Smooth muscle cell (in vitro differentiated cells): ENCODE measurements around the gene AGBL3. TPM values are rescaled to one million over a fixed set of nuclear protein-coding genes. Genes with fewer than 3 reads are reported as not detected.

Source experiments
- DNase-seq: peaks from one replicate; lab custom pipeline; 2025; ENCODE audit not compliant: unreplicated experiment; lab: John Stamatoyannopoulos, UW
- H2AFZ ChIP-seq: fragments of 200-600 bp; sonication (generic); 2 replicates; pipeline ENCODE4 v1.6.0; 2016; ENCODE audit warnings: antibody characterized with exemption, low read depth, mild to moderate bottlenecking
- H3F3A ChIP-seq: fragments of 200-600 bp; sonication (generic); 2 replicates; pipeline ENCODE4 v1.6.0; 2017; ENCODE audit warnings: antibody characterized with exemption, low read depth
- H3K27ac ChIP-seq: fragments of 200-600 bp; sonication (generic); 2 replicates; pipeline ENCODE4 v1.5.1; 2016; ENCODE audit warnings: low read depth, mild to moderate bottlenecking
- H3K27me3 ChIP-seq: fragments of 200-600 bp; sonication (generic); 2 replicates; pipeline ENCODE4 v1.6.1; 2016; ENCODE audit warnings: low read depth, mild to moderate bottlenecking
- H3K36me3 ChIP-seq: fragments of 200-600 bp; sonication (generic); 2 replicates; pipeline ENCODE4 v1.5.1; 2016; ENCODE audit warnings: low read depth
- H3K4me1 ChIP-seq: fragments of 200-600 bp; sonication (generic); 2 replicates; pipeline ENCODE4 v1.5.1; 2016; ENCODE audit warnings: low read depth
- H3K4me2 ChIP-seq: fragments of 200-600 bp; sonication (generic); 2 replicates; pipeline ENCODE4 v1.6.0; 2016; ENCODE audit warnings: mild to moderate bottlenecking
- H3K4me3 ChIP-seq: fragments of 200-600 bp; sonication (generic); 2 replicates; pipeline ENCODE4 v1.5.1; 2016; ENCODE audit warnings: mild to moderate bottlenecking
- H3K79me2 ChIP-seq: fragments of 200-600 bp; sonication (generic); 2 replicates; pipeline ENCODE4 v1.6.0; 2016; ENCODE audit warnings: low read depth, mild to moderate bottlenecking
- H3K9ac ChIP-seq: fragments of 200-600 bp; sonication (generic); 2 replicates; pipeline ENCODE4 v1.6.0; 2016; ENCODE audit warnings: low read depth
- H3K9me3 ChIP-seq: fragments of 200-600 bp; sonication (generic); replicated peaks from 2 replicates; pipeline ENCODE4 v1.5.1; 2016; ENCODE audit warnings: low read depth
- H4K20me1 ChIP-seq: fragments of 200-600 bp; sonication (generic); 2 replicates; pipeline ENCODE4 v1.6.0; 2016; ENCODE audit warnings: low read depth
- WGBS: methylation state at CpG from one replicate; pipeline ENCODE4 v1.1.7; 2016; ENCODE audit warnings: low lambda C conversion rate; 5-methylcytosine and 5-hydroxymethylcytosine counted together
- polyA plus RNA-seq: library from polyadenylated mRNA; unstranded; fragments of >200 nt; fragmentation: Nextera tagmentation; extraction: Ambion mirVana; gene quantifications from 2 replicates; pipeline ENCODE4 v1.2.1, GENCODE V29; 2016
- total RNA-seq: library from RNA; depleted of rRNA; stranded (reverse); fragments of >200 nt; gene quantifications from 2 replicates; pipeline ENCODE4 v1.2.3, GENCODE V29; 2014
- TF ChIP-seq, protein P1 (sequence below): fragments of 200-600 bp; sonication (generic); IDR thresholded peaks from 2 replicates; pipeline ENCODE4 v1.5.1; 2017; ENCODE audit warnings: borderline replicate concordance, mild to moderate bottlenecking, antibody characterized with exemption; ENCODE audit not compliant: insufficient read depth, poor library complexity, severe bottlenecking

Gene AGBL3
- total and polyA plus RNA-seq, 2 experiments from 2014 or later = 0.23 to 2.5 TPM

DNA sequence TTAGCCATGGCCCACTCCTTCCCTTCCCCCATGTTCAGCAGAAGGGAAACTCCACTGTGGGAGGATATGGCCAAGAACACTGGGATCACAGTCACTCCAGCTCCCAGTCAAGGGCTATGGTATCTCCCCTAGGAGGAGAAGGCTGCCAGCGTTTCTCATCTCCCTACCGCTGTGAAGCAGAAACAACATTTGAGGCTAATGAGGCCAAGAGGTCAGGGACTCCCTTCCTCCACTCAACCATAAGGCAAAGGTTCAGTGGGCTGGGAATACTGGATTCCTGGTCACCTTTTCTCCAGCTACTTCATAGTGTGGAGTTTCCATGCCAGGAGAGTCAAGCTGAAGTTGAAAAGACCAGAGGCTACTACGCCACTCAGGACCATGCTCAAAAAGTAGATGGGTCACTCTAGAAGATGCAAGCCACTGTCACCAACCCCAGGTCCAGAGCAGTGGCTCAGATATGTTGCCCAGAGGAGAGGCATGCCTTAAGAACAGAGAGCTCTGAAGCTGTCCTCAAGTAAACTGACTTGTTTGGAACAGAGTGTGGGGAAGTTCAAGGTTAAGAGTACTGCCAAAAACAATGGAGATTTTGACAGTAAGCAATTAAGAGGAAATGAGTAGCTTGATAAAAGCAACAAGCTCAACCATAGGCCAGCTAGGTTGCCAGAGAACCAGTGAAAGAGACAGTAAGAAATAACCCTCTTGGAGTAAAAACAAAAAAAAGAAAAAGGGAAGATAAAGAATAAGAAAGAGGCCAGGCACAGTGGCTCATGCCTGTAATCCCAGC lies 157.8 kb downstream of the AGBL3 start:
- Histone ChIP-seq H3K4me2 (no peak overlapping the region), H4K20me1 (no peaks in the 10 kb centered on the region), H3K4me1 (no peaks in the 10 kb centered on the region), H3K79me2 (no peaks in the 10 kb centered on the region), H3K9me3 (no peaks in the 10 kb centered on the region), H3K9ac (no peak overlapping the region), H3K27ac (no peak overlapping the region), H3K36me3 (no peaks in the 10 kb centered on the region), H3K4me3 (no peak overlapping the region), H3F3A (no peaks in the 10 kb centered on the region), H2AFZ (no peak overlapping the region), H3K27me3 (no peaks in the 10 kb centered on the region)
- WGBS = 93% methylated on average over 3 of the region's 3 CpGs
- TF ChIP-seq, protein P1, sequence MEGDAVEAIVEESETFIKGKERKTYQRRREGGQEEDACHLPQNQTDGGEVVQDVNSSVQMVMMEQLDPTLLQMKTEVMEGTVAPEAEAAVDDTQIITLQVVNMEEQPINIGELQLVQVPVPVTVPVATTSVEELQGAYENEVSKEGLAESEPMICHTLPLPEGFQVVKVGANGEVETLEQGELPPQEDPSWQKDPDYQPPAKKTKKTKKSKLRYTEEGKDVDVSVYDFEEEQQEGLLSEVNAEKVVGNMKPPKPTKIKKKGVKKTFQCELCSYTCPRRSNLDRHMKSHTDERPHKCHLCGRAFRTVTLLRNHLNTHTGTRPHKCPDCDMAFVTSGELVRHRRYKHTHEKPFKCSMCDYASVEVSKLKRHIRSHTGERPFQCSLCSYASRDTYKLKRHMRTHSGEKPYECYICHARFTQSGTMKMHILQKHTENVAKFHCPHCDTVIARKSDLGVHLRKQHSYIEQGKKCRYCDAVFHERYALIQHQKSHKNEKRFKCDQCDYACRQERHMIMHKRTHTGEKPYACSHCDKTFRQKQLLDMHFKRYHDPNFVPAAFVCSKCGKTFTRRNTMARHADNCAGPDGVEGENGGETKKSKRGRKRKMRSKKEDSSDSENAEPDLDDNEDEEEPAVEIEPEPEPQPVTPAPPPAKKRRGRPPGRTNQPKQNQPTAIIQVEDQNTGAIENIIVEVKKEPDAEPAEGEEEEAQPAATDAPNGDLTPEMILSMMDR = no peak
- DNase-seq = no peak

DNA sequence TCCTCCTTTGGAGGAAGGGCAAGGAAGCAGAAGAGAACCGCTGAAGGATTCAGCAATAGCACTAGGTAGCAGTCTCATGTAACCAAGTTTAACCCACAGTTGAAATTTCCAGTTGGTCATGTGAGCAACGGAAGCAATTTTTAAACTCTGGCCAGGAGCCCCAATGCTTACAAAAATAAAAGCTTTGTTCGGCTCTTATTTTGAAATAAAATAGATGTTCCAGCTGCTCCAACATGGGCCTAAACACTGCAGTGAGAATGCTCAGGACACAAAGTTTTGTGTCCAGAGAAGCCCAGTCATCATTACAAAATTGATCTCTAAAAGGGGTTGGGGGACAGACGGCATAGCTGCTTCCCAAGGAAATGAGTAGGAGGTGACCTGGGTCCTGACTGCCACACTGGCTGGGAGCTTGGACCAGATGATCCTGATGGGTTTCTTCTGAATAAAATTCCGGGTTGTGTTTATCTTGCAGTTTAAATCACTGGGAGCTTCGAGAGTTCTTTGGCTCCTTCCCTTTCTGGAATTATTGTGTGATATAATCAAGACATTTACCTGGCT lies 161.1 kb downstream of the AGBL3 start:
- Histone ChIP-seq H3K4me1 (no peaks in the 10 kb centered on the region), H4K20me1 (no peaks in the 10 kb centered on the region), H3K4me3 (peak overlapping the region; percentile 29), H3K36me3 (no peaks in the 10 kb centered on the region), H3K27me3 (no peaks in the 10 kb centered on the region), H3K9ac (no peak overlapping the region), H2AFZ (no peak overlapping the region), H3K79me2 (no peaks in the 10 kb centered on the region), H3K4me2 (no peak overlapping the region), H3F3A (no peaks in the 10 kb centered on the region), H3K27ac (no peak overlapping the region), H3K9me3 (no peaks in the 10 kb centered on the region)
- WGBS = 76% methylated on average over 6 of the region's 6 CpGs
- TF ChIP-seq, protein P1 = no peak
- no peak for DNase-seq

DNA sequence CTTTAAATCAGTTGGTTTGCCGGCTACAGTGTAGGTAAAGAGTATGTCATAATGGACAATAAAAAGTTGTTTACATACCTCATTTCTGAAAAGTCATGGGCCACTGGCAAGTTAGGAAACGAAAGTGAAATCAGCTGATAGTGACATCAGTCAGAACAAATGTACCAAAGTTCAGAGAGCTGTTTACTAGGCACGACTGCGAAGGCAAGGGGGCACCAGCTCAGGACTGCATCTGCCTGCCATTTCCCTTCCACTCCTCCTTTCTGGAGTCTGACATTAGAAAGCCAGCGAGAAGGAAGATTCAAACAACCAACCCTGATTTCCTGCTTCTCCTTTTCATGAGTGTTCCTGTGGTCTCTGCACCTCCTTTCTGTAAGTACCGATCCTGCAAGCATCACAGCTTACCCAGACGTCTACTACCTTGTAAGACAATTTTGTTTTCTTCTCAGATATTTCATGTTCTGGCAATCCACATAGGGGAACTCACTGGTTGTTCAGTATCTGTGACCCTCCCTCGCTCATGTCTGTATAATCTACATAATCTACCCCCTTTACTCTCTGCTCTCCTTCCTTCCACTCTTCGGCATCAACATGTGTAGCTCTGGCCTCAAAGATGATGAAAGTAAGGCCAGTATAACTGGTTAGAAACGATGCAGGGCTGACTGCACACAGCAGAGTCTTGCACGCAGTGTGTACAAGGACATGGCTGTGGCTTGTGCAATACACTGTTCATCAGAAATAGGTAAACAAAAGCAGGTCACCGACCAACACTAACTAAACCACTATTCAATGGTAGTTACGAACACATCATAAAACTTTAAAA lies 161.8 kb downstream of the AGBL3 start, which contains the start of gene TMEM140:
TSS of gene TMEM140 (plus strand) at position 174 of the 823 bp plus-strand sequence. CDS start 16,370 bp downstream, outside the sequence.
- H3K27me3 ChIP-seq = no peaks in the 10 kb centered on the region
- H3K4me1 ChIP-seq = no peaks in the 10 kb centered on the region
- H3K27ac ChIP-seq = no peak within 1 kb of the TSS
- H3K4me3 ChIP-seq = peak within 1 kb of the TSS; percentile 29
- H3K79me2 ChIP-seq = no peaks in the 10 kb centered on the region
- TF ChIP-seq, protein P1 = no peak
- no peak for DNase-seq
- no peak within 1 kb of the TSS for H3K9ac ChIP-seq
- 82% methylated on average over 13 of the region's 13 CpGs for WGBS
- no peaks in the 10 kb centered on the region for H3K9me3 ChIP-seq
- no peak within 1 kb of the TSS for H3K4me2 ChIP-seq
- H4K20me1 ChIP-seq = no peaks in the 10 kb centered on the region
- H3F3A ChIP-seq = no peaks in the 10 kb centered on the region
- no peak within 1 kb of the TSS for H2AFZ ChIP-seq
- H3K36me3 ChIP-seq = no peaks in the 10 kb centered on the region
